Fibroblast of pulmonary artery (primary cell): Measurements from ENCODE around the gene APCDD1L.
"Not testable (repeated sequence)": the region's sequence is repeated elsewhere in the genome, so short reads cannot be mapped to it uniquely, and the experiment has no call there.

Experiments used
- DNase-seq: peaks from one replicate; pipeline ENCODE4 v3.0.0-alpha.2; 2010; ENCODE audit warnings: low read depth
- H3K4me3 ChIP-seq: replicated peaks from 2 replicates; pipeline ENCODE4 v1.5.1; 2011; ENCODE audit warnings: low read depth, mild to moderate bottlenecking, control low read depth, low read length, moderate library complexity
- CTCF ChIP-seq: IDR thresholded peaks from 2 replicates; pipeline ENCODE4 v1.5.1; 2011; ENCODE audit warnings: mild to moderate bottlenecking, control low read depth, low read length, inconsistent platforms; ENCODE audit errors: missing control alignments

The APCDD1L gene

GRCh38 chr20:58544286-58544685 lies 29.1 kb upstream of the APCDD1L start:
- no peak for DNase-seq
- no peak overlapping the region for H3K4me3 ChIP-seq
- TF ChIP-seq CTCF = no peak

- no peak for DNase-seq
- no peak overlapping the region for H3K4me3 ChIP-seq
- TF ChIP-seq CTCF = no peak
Measured at GRCh38 chr20:58543274-58543673, 28.1 kb upstream of the APCDD1L start.

GRCh38 chr20:58542411-58543095 lies 27.4 kb upstream of the APCDD1L start:
- no peak for TF ChIP-seq CTCF
- H3K4me3 ChIP-seq = no peak overlapping the region
- DNase-seq = no peak

- not testable (repeated sequence) for DNase-seq, H3K4me3 ChIP-seq
Measured at GRCh38 chr20:58542034-58542410, 26.8 kb upstream of the APCDD1L start.

GRCh38 chr20:58538752-58539151 lies 23.6 kb upstream of the APCDD1L start:
- H3K4me3 ChIP-seq = no peak overlapping the region
- no peak for TF ChIP-seq CTCF
- DNase-seq = no peak

- TF ChIP-seq CTCF = no peak
- no peak overlapping the region for H3K4me3 ChIP-seq
- DNase-seq = no peak
Measured at GRCh38 chr20:58537831-58538230, 22.6 kb upstream of the APCDD1L start.

GRCh38 chr20:58536289-58536688 lies 21.1 kb upstream of the APCDD1L start:
- DNase-seq = no peak
- no peak for TF ChIP-seq CTCF
- no peak overlapping the region for H3K4me3 ChIP-seq

- TF ChIP-seq CTCF = no peak
- no peak for DNase-seq
- no peak overlapping the region for H3K4me3 ChIP-seq
Measured at GRCh38 chr20:58531657-58532056, 16.5 kb upstream of the APCDD1L start.
